A549 (cell line): ENCODE data around the gene ACTL7B. TPM values are rescaled to one million over a fixed set of nuclear protein-coding genes. Genes with fewer than 3 reads are reported as not detected.

Source experiments
- ATAC-seq, 2 experiments: fragments of 200-7000 bp in 1 of 2; fragments of >200 bp in 1 of 2; cut with Nextera tagmentation in 1 of 2; cut with Tn5 transposase in 1 of 2; 3 replicates each; pipeline versions ENCODE4 v1.8.0 to v1.9.1; 2018 to 2020; ENCODE audit warnings: mild to moderate bottlenecking in 1 of 2, moderate library complexity in 1 of 2
- CTCF ChIA-PET: fragments of 300-600 bp; sonication (Branson Sonifier 250); formaldehyde crosslinking; extraction: SDS; loops from one replicate; lab custom pipeline; 2021; ENCODE audit warnings: antibody characterized with exemption, inconsistent platforms; lab: Yijun Ruan, JAX
- POLR2A ChIA-PET: fragments of 350-600 bp; formaldehyde crosslinking; extraction: SDS; loops from one replicate; lab custom pipeline; 2021; ENCODE audit warnings: antibody characterized with exemption, inconsistent platforms; lab: Yijun Ruan, JAX
- DNase-seq, 2 experiments: peaks; one replicate each; pipeline versions ENCODE4 v3.0.0 to v3.0.0-alpha.2; 2011 to 2016; ENCODE audit warnings: low read depth in 1 of 2, low spot score in 1 of 2
- FAIRE-seq: peaks from 2 replicates; lab custom pipeline; 2011; peaks lifted over from hg19 to GRCh38; lab: Jason Lieb, UNC
- H3K27ac ChIP-seq, 2 experiments: fragments of >200 bp; sonication (Bioruptor Twin); formaldehyde crosslinking; 3 replicates each; pipeline ENCODE4 v1.5.1; 2016 to 2017
- H3K4me1 ChIP-seq: fragments of >200 bp; sonication (Bioruptor Twin); formaldehyde crosslinking; 3 replicates; pipeline ENCODE4 v1.6.1; 2016
- H3K4me2 ChIP-seq: fragments of >200 bp; sonication (Bioruptor Twin); formaldehyde crosslinking; 3 replicates; pipeline ENCODE4 v1.6.1; 2016
- H3K4me3 ChIP-seq: fragments of >200 bp; sonication (Bioruptor Twin); formaldehyde crosslinking; 3 replicates; pipeline ENCODE4 v1.5.1; 2016
- H3K9me3 ChIP-seq: fragments of >200 bp; sonication (Bioruptor Twin); formaldehyde crosslinking; 3 replicates; pipeline ENCODE4 v1.6.1; 2016
- BCL3 ChIP-seq: fragments of >200 bp; sonication (Bioruptor Twin); formaldehyde crosslinking; IDR thresholded peaks from 3 replicates; pipeline ENCODE4 v1.6.1; 2016
- CBX2 ChIP-seq: fragments of 200-600 bp; sonication (generic); IDR thresholded peaks from 2 replicates; pipeline ENCODE4 v1.6.1; 2016; ENCODE audit warnings: low read depth, mild to moderate bottlenecking, borderline replicate concordance
- CBX8 ChIP-seq: fragments of 200-600 bp; sonication (generic); IDR thresholded peaks from 2 replicates; pipeline ENCODE4 v1.6.1; 2016
- CHD4 ChIP-seq: fragments of 200-600 bp; sonication (generic); IDR thresholded peaks from 2 replicates; pipeline ENCODE4 v1.6.1; 2016; ENCODE audit warnings: antibody characterized with exemption, mild to moderate bottlenecking, borderline replicate concordance
- E2F6 ChIP-seq: IDR thresholded peaks from 2 replicates; pipeline ENCODE4 v1.6.1; 2012; ENCODE audit warnings: low read depth, borderline replicate concordance
- EHMT2 ChIP-seq: fragments of 200-600 bp; sonication (generic); IDR thresholded peaks from 2 replicates; pipeline ENCODE4 v1.6.1; 2016; ENCODE audit warnings: antibody characterized with exemption, low read depth, mild to moderate bottlenecking, moderate library complexity
- ELK1 ChIP-seq: fragments of 150-350 bp; IDR thresholded peaks from 2 replicates; pipeline ENCODE4 v1.6.1; 2014; ENCODE audit warnings: low read depth, mild to moderate bottlenecking, low read length
- ESRRA ChIP-seq: fragments of 150-350 bp; IDR thresholded peaks from 2 replicates; pipeline ENCODE4 v1.6.1; 2014; ENCODE audit warnings: mild to moderate bottlenecking, low read length, borderline replicate concordance
- HEYL ChIP-seq: fragments of 250-450 bp; sonication (Bioruptor Pico); IDR thresholded peaks from 2 replicates; pipeline ENCODE4 v1.8.0; 2021; ENCODE audit warnings: mild to moderate bottlenecking, moderate library complexity
- HOXA7 ChIP-seq: fragments of 250-450 bp; sonication (Bioruptor Pico); IDR thresholded peaks from 2 replicates; pipeline ENCODE4 v1.5.0; 2020; ENCODE audit warnings: mild to moderate bottlenecking, moderate library complexity
- HOXB13 ChIP-seq: fragments of 250-450 bp; sonication (Bioruptor Pico); IDR thresholded peaks from 2 replicates; pipeline ENCODE4 v1.5.0; 2020; ENCODE audit warnings: low read depth, mild to moderate bottlenecking, moderate library complexity
- HOXB5 ChIP-seq: fragments of 250-450 bp; sonication (Bioruptor Pico); IDR thresholded peaks from 2 replicates; pipeline ENCODE4 v1.5.0; 2020; ENCODE audit warnings: mild to moderate bottlenecking, moderate library complexity
- KDM1A ChIP-seq: fragments of 200-600 bp; sonication (generic); IDR thresholded peaks from 2 replicates; pipeline ENCODE4 v1.6.1; 2016; ENCODE audit warnings: low read depth, mild to moderate bottlenecking
- MAFK ChIP-seq: fragments of 450-650 bp; IDR thresholded peaks from 2 replicates; pipeline ENCODE4 v1.6.1; 2014; ENCODE audit not compliant: partially characterized antibody
- MAZ ChIP-seq: fragments of 150-350 bp; IDR thresholded peaks from 2 replicates; pipeline ENCODE4 v1.6.1; 2014; ENCODE audit warnings: antibody characterized with exemption, low read depth, low read length, borderline replicate concordance
- NPAS2 ChIP-seq: fragments of 250-450 bp; sonication (Bioruptor Pico); IDR thresholded peaks from 2 replicates; pipeline ENCODE4 v1.8.0; 2022; ENCODE audit warnings: mild to moderate bottlenecking, moderate library complexity, borderline replicate concordance
- PHF8 ChIP-seq: fragments of 200-600 bp; sonication (generic); IDR thresholded peaks from 2 replicates; pipeline ENCODE4 v1.6.1; 2016; ENCODE audit warnings: low read depth, mild to moderate bottlenecking, antibody characterized with exemption, moderate library complexity, borderline replicate concordance
- RFX5 ChIP-seq: fragments of 450-650 bp; IDR thresholded peaks from 2 replicates; pipeline ENCODE4 v1.7.1; 2014; ENCODE audit warnings: antibody characterized with exemption, mild to moderate bottlenecking, moderate library complexity
- SMC3 ChIP-seq: fragments of >200 bp; sonication (Bioruptor Twin); formaldehyde crosslinking; IDR thresholded peaks from 3 replicates; pipeline ENCODE4 v1.6.1; 2018; ENCODE audit warnings: inconsistent platforms
- SREBF2 ChIP-seq: fragments of 450-650 bp; IDR thresholded peaks from 2 replicates; pipeline ENCODE4 v1.6.1; 2014; ENCODE audit warnings: mild to moderate bottlenecking, moderate library complexity
- TFCP2L1 ChIP-seq: fragments of 250-450 bp; sonication (Bioruptor Pico); IDR thresholded peaks from 2 replicates; pipeline ENCODE4 v1.5.0; 2021; ENCODE audit warnings: mild to moderate bottlenecking
- USF2 ChIP-seq: fragments of 450-650 bp; IDR thresholded peaks from 2 replicates; pipeline ENCODE4 v1.6.1; 2014; ENCODE audit warnings: antibody characterized with exemption
- ZC3H11A ChIP-seq: fragments of 450-650 bp; IDR thresholded peaks from 2 replicates; pipeline ENCODE4 v1.6.1; 2014; ENCODE audit warnings: antibody characterized with exemption, mild to moderate bottlenecking
- WGBS: methylation state at CpG from one replicate; pipeline ENCODE4 v1.1.6; 2017; ENCODE audit errors: missing lambda C conversion rate; 5-methylcytosine and 5-hydroxymethylcytosine counted together
- polyA plus RNA-seq, 4 experiments: library from polyadenylated mRNA; depleted of rRNA in 3 of 4; stranded (reverse); fragments of >200 nt; fragmentation: RNase III in 1 of 4; extraction: RNeasy Plus Mini Kit Qiagen cat#74134 plus additional on column Dnase treatment in 1 of 4; gene quantifications; 2 replicates in 3 of 4; 3 replicates in 1 of 4; pipeline ENCODE4 v1.2.3, GENCODE V29; 2011 to 2017

ACTL7B gene
- polyA plus RNA-seq, 2 of the 4 experiments (the other 2 are of a cell fraction) = not detected

- ATAC-seq (no peak), DNase-seq (no peak), FAIRE-seq (no peak)
- ChIA-PET CTCF (interaction anchor here (0.8 kb wide), 1 partner anchor 1432 kb away, joined by 3 read pairs; no protein-coding TSS in a partner anchor), POLR2A (no interaction called here)
- H3K27ac ChIP-seq = no peak overlapping the region
- H3K4me1 ChIP-seq = no peaks in the 10 kb centered on the region
- no peaks in the 10 kb centered on the region for H3K9me3 ChIP-seq
- TF ChIP-seq CHD4 (no peak), MAZ (no peak), SREBF2 (no peak), BCL3 (no peak), ZC3H11A (no peak), CBX8 (no peak), HOXA7 (no peak), MAFK (no peak), HEYL (CRISPR knock-in tag) (no peak), SMC3 (no peak), E2F6 (no peak), CBX2 (no peak), PHF8 (no peak), HOXB13 (CRISPR knock-in tag) (no peak)
- 80% methylated on average over 6 of the region's 6 CpGs for whole genome bisulfite sequencing
- H3K4me2 ChIP-seq = no peak overlapping the region
- H3K4me3 ChIP-seq = no peak overlapping the region
Observed at GRCh38 chr9:108857572-108857971, 1.8 kb upstream of the ACTL7B start.

- H3K4me2 ChIP-seq = no peak overlapping the region
Observed at GRCh38 chr9:108855529-108855886, 278 bp downstream of the ACTL7B start.

More at GRCh38 chr9:108855529-108855886, 278 bp downstream of the ACTL7B start:
- no peak for FAIRE-seq
- ChIA-PET CTCF (interaction anchor here (0.6 to 1.8 kb wide), 3 partner anchors 13 to 95 kb away, joined by 3 to 4 read pairs (median 3); no protein-coding TSS in a partner anchor), POLR2A (no interaction called here)
- DNase-seq = no peak
- Histone ChIP-seq H3K27ac (no peak overlapping the region), H3K4me3 (no peak overlapping the region), H3K4me1 (no peaks in the 10 kb centered on the region), H3K9me3 (no peaks in the 10 kb centered on the region)
- 89% methylated on average over 9 of the region's 25 CpGs for WGBS
- no peak for TF ChIP-seq ELK1
- TF ChIP-seq TFCP2L1 (CRISPR knock-in tag) = no peak
- no peak for TF ChIP-seq MAZ
- no peak for TF ChIP-seq RFX5
- no peak for TF ChIP-seq KDM1A
- no peak for TF ChIP-seq HOXA7
- no peak for TF ChIP-seq NPAS2 (CRISPR knock-in tag)
- no peak for TF ChIP-seq EHMT2
- TF ChIP-seq ZC3H11A = no peak
- TF ChIP-seq USF2 = no peak
- TF ChIP-seq HOXB5 = no peak
- TF ChIP-seq ESRRA = no peak
- no peak for TF ChIP-seq SMC3
- no peak for TF ChIP-seq BCL3
- no peak for ATAC-seq
